Stimulated activated CD8-positive, alpha-beta memory T cell treated with anti-CD3 and anti-CD28 coated beads, Interleukin-4, amount 100 ng/mL, for 4 hours (primary cell): Measurements from ENCODE around the gene TENM3.
"Not testable (repeated sequence)": the region's sequence is repeated elsewhere in the genome, so short reads cannot be mapped to it uniquely, and the experiment has no call there.

Source experiments
- DNase-seq, 2 donors: peaks; one replicate each; pipeline ENCODE4 v3.0.0-alpha.2; 2020; ENCODE audit warnings: low read depth in 2 of 2, low spot score in 1 of 2

Gene TENM3

GRCh38 chr4:182328505-182328904, 85.3 kb downstream of the TENM3 start:
- DNase-seq: no peak

DNA sequence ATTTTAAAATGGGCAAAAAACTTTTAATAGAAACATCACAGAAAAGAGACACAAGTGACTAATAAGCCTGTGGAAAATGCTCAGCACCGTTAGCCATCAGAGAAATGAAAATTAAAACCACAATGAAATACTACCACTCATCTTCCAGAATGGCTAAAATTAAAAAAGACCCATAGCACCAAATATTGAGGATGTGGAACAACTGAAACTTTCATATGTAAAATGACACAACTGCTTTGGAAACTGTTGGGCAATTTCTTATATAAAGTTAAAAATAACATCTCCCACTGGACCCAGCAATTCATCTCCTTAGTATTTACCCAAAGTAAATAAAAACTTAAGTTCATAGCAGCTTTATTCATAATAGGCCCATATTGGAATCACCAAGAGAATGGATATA, 94.2 kb downstream of the TENM3 start:
- no peak for DNase-seq

DNA sequence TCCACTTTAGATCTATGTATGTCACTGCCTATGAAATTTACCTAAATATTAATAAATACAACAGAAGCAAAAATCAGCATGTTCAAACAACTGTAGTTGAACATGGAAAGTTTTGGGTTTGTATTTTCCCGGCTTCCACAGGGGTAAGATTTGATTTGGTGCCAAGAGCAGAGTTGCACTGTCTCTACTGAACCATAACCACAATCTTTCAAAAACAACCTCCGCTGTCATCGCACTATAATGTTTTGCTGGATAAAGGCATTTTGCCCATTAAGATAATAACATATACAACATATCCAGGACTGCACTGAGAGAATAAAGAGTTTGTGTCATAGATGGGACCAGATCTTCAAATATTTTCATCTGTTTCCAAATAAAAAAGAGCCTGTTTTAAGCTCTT, 94.9 kb downstream of the TENM3 start:
- DNase-seq: no peak

GRCh38 chr4:182338746-182339145, 95.5 kb downstream of the TENM3 start:
- no peak for DNase-seq

DNA sequence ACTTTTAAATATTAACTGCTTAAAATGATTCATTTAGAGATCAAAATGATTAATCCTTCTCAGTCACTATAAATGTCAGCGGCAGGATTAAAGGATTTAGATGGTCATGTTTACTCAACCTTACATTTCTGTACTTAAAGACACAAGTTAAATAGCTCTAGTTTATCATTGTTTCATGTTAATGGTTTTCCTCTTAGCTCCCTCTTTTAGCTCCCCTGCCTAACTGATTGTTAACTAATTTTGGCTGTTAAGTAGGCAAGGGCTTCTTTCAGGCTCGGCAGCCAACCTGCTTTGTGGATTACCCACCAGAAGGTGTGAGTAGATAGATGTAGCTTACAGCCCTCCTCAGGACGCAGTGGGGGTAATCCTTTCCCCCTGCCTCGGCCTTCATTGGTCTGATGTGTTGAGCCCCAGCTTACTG, 96.0 kb downstream of the TENM3 start:
- DNase-seq: no peak

GRCh38 chr4:182343453-182343852, 100.3 kb downstream of the TENM3 start:
- no peak for DNase-seq

DNA sequence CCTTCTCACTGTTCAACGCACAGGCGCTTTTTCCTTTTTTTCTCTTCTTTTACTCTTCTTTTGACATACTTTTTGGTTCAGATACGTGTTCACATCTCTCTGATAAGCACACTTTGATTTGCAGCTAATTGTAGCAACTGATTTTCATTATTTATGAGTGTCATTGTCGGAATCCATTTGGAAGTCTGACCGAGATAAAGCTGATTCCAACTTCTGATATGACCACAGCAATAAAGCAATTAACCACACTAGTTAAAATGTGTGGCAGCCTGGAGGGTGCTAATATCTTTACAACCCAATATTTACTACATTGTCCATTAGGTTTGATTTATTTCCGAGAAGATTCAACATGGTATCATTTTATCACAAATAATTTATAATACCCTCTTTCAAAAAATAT, 101.8 kb downstream of the TENM3 start:
- no peak for DNase-seq

DNA sequence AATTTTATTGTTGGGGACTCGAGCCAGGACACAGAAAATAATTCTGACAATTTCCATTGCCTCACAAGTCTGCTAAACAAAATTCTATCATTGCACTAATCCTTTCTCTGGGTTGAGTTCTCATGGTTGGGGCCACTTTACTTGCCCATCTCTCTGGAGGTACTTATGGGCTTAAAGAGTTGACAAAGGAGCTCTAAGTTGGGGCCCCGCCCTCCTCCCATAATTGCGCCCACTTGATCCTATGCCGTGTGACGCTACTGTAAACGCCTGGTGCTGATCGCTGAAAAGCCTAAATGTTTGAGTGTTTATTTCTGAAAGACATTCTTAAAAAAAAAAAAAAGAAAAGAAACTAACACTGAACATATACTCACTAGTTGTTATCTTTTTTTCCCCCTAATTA, 103.0 kb downstream of the TENM3 start:
- no peak for DNase-seq

DNA sequence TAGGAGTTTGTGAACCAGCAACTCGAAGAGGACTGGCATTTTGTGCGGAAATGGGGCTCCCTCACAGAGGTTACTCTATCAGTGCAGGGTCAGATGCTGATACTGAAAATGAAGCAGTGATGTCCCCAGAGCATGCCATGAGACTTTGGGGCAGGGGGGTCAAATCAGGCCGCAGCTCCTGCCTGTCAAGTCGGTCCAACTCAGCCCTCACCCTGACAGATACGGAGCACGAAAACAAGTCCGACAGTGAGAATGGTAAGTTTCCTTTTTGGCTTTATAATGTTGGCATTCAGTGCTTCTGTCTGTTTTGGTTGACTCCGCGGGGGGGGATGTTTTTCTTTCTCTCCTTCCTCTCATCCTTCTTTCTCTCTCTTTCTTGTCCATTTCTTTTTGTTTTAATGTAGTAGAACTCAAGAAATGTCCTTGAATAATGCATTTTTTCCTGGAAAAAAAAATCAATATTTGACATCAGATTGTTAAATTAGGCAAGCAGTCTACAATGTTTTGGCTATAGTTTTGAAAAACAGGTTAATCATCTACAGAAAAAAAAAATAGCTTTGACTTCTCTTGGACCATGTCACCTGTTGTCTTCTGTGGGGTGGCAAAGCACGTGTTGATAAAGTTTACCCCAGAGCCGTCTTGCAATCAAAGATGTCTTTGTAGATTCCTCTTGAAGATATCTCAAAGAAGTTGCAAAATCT, 103.6 kb downstream of the TENM3 start:
- DNase-seq: no peak

- no peak for DNase-seq
These were observed 105.7 kb downstream of the TENM3 start for GRCh38 chr4:182348779-182349326.

GRCh38 chr4:182350041-182350440, 106.8 kb downstream of the TENM3 start:
- no peak for DNase-seq

GRCh38 chr4:182351485-182351884, 108.3 kb downstream of the TENM3 start:
- no peak for DNase-seq

GRCh38 chr4:182354106-182354505, 110.9 kb downstream of the TENM3 start:
- no peak for DNase-seq

DNA sequence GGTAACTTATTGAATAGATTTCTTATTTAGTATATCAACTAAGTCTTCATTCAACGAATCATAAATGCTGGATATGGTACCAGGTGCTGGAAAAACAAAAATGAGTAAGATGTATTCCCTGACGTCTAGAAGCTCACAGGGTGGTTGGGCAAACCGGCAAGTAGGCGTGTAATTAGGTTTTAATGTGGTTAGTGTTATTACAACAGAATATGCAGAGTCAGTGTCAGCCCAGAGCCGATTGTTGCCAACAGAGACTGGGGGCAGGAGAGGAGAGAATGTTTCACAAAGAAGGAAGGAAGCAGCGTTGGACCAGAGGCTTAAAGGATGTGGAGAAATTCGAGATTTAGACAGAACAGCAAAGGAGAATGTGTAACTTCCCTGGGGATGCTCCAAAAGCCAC, 111.7 kb downstream of the TENM3 start:
- DNase-seq: no peak

- no peak for DNase-seq
These were observed 124.0 kb downstream of the TENM3 start for GRCh38 chr4:182367153-182367552.

DNA sequence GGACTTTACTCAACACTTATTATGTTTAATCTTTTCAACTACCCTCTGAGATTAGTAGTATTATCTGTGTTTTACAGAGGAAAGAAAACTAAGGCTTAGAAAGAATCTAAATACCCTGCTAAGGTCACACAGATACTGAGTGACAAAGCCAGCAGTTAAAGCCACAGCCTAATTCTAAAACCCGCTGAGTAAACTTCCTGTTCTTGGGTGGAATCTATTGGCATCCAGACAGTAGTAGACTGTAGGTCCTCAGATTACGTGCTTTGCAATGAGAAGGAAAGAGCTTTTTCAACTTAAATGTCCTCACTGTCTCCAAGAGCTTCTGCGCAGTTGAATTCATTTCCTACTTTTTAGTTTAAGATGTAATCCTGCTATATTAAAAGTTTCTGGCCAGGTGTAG, 126.0 kb downstream of the TENM3 start:
- DNase-seq: no peak

DNA sequence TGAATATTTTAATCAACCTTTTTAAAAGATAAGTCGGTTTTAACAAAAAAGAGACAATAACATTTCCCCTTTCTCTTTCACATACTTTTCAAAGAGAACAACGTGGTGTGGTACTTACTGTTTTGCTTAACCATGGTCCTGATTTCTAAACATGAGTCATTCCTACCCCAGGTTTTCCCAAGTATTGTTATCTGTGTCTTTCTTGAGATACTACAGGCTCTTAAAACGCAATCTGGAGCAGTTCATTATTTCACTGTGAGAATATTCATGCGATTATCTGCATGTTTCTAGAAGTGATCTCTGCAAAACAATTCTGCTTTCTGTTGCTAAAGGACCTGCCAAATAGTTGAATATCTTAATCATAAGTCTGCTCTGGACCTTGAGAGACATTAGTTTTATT, 127.3 kb downstream of the TENM3 start:
- no peak for DNase-seq

GRCh38 chr4:182380771-182381181, 137.6 kb downstream of the TENM3 start:
- DNase-seq: no peak

DNA sequence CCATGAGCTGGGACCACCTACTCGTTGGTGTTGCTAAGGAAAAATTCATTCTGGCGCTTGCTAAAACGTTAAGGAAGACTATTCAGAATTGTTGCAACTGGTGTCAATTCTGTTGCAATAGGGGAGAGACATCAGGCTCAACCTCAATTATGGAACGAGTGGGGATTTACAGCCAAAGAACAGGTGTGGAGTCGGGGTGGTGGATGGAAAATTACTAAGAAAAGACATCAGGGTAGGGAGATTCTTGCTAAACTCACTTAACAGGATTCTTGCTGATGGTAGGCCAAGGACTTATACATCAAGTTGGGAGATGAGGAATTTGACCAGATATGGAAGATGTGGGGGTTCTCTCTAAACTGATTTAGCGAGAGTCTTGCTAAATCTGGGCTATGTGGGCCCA, 139.7 kb downstream of the TENM3 start:
- DNase-seq: no peak

DNA sequence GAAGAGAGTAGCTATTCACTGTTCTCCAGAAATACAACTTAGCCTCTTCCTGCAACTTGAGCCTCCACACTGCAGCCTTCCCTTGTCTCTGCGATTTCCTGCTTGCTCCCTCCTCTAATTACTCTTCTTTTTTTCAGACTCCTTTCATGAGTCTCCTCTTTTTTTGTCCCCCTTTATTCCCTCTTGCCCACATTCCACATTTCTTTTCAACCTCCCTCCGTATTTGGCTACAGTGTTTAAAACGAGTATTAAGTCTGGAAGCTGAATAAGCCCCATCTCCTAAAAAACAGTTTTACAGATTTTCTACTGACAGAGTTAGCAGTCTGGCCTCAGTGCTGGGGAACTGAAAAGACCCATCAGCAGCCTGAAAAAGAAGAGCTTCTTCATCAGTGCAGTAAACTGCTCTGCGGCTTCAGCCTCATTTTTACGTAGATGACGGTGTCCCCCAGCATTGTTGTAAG, 141.5 kb downstream of the TENM3 start:
- no peak for DNase-seq

GRCh38 chr4:182385897-182386296, 142.7 kb downstream of the TENM3 start:
- DNase-seq: no peak

- DNase-seq: not testable (repeated sequence)
These were observed 143.4 kb downstream of the TENM3 start for GRCh38 chr4:182386576-182386975.

GRCh38 chr4:182391111-182391684, 148.0 kb downstream of the TENM3 start:
- no peak for DNase-seq
